GM12878 (cell line): ENCODE data around the gene MYO1D. TPM values are rescaled to one million over a fixed set of nuclear protein-coding genes. Genes with fewer than 3 reads are reported as not detected.

Source experiments
- BCL3 ChIP-seq: IDR thresholded peaks from 2 replicates; pipeline ENCODE4 v1.6.1; 2011; ENCODE audit warnings: borderline replicate concordance, low read depth, mild to moderate bottlenecking, moderate library complexity, low read length; ENCODE audit not compliant: insufficient read depth, poor library complexity, severe bottlenecking
- EP300 ChIP-seq, 2 experiments: fragments of 150-350 bp in 1 of 2; IDR thresholded peaks; 2 replicates each; pipeline ENCODE4 v1.6.1; 2011 to 2012; ENCODE audit warnings: low read depth in 2 of 2, low read length in 2 of 2, borderline replicate concordance in 1 of 2, improper control_type of control experiment in 1 of 2, inconsistent platforms in 1 of 2; ENCODE audit not compliant: control insufficient read depth in 1 of 2
- ETV6 ChIP-seq, 2 experiments: fragments of 450-650 bp in 1 of 2; IDR thresholded peaks in 1 of 2; conservative IDR thresholded peaks in 1 of 2; 2 replicates each; pipeline ENCODE4 v1.6.1; 2014; ENCODE audit warnings: antibody characterized with exemption in 1 of 2, borderline replicate concordance in 1 of 2, low read depth in 1 of 2, mild to moderate bottlenecking in 1 of 2, moderate library complexity in 1 of 2
- NKRF ChIP-seq: fragments of 450-650 bp; conservative IDR thresholded peaks from 2 replicates; pipeline ENCODE4 v1.6.1; 2017; ENCODE audit warnings: mild to moderate bottlenecking, moderate library complexity
- NR2C2 ChIP-seq: IDR thresholded peaks from 2 replicates; pipeline ENCODE4 v1.6.1; 2011; ENCODE audit warnings: borderline replicate concordance, low read depth; ENCODE audit not compliant: control insufficient read depth, insufficient read length
- POU2F2 ChIP-seq: IDR thresholded peaks from 3 replicates; pipeline ENCODE4 v1.6.1; 2011; ENCODE audit warnings: low read depth, mild to moderate bottlenecking, low read length, borderline replicate concordance
- TBL1XR1 ChIP-seq: IDR thresholded peaks from 2 replicates; pipeline ENCODE4 v1.6.1; 2012; ENCODE audit warnings: low read depth, low read length, improper control_type of control experiment
- USF1 ChIP-seq: IDR thresholded peaks from 2 replicates; pipeline ENCODE4 v1.6.1; 2011; ENCODE audit warnings: borderline replicate concordance, low read depth, mild to moderate bottlenecking, moderate library complexity, mixed read lengths, low read length; ENCODE audit not compliant: insufficient read depth; ENCODE audit errors: extremely low read length
- WRNIP1 ChIP-seq: IDR thresholded peaks from 2 replicates; pipeline ENCODE4 v1.6.1; 2011; ENCODE audit warnings: low read depth, low read length, improper control_type of control experiment, borderline replicate concordance
- ZNF384 ChIP-seq: IDR thresholded peaks from 2 replicates; pipeline ENCODE4 v1.6.1; 2012; ENCODE audit warnings: low read depth, mild to moderate bottlenecking, low read length, improper control_type of control experiment, borderline replicate concordance
- polyA plus RNA-seq, 11 experiments: library from polyadenylated mRNA; depleted of rRNA in 4 of 11; unstranded in 6 of 11; stranded (reverse) in 5 of 11; fragments of >200 nt; fragmentation: Nextera tagmentation in 4 of 11; fragmentation: Illumina TruSeq in 1 of 11; extraction: Ambion mirVana in 4 of 11; extraction: Trizol in 1 of 11; gene quantifications; 1 replicate in 1 of 11; 2 replicates in 10 of 11; pipeline versions ENCODE4 v1.2.1 to v1.2.3, GENCODE V29; 2011 to 2016; ENCODE audit warnings: inconsistent platforms in 2 of 11, missing spikeins in 2 of 11, low read depth in 1 of 11
- total RNA-seq, 4 experiments: library from RNA; depleted of rRNA in 3 of 4; stranded (reverse); fragments of >200 nt in 3 of 4; fragmentation: Illumina TruSeq in 1 of 4; extraction: Trizol in 1 of 4; gene quantifications; 2 replicates each; pipeline versions ENCODE4 v1.2.1 to v1.2.3, GENCODE V29; 2013 to 2021

Gene MYO1D
- total and polyA plus RNA-seq, 10 of the 15 experiments (the other 5 are each of a cell fraction or from before 2014, with no cell fraction given), result 1.8 to 37.7 (median 25.4) TPM

- TF ChIP-seq NKRF, result no peak
- TF ChIP-seq WRNIP1, result no peak
- TF ChIP-seq NR2C2, result no peak
- TF ChIP-seq BCL3, result no peak
- TF ChIP-seq ETV6 (conservative IDR thresholded peaks at IDR 0.05 in 1 of 2, IDR thresholded peaks at IDR 0.05 in 1 of 2; ENCODE audit: borderline replicate concordance in 1 of 2, low read depth in 1 of 2), result no peak
- no peak for TF ChIP-seq EP300 (IDR thresholded peaks at IDR 0.05; ENCODE audit: borderline replicate concordance in 1 of 2, control insufficient read depth in 1 of 2, low read depth in 2 of 2, low read length in 2 of 2)
- no peak for TF ChIP-seq ZNF384
- no peak for TF ChIP-seq USF1
- TF ChIP-seq POU2F2, result no peak
- no peak for TF ChIP-seq TBL1XR1
These were observed 204.2 kb downstream of the MYO1D start (continued) for GRCh38 chr17:32672711-32673110.
